Measurements from ENCODE around the gene CCDC92. TPM values are rescaled to one million over a fixed set of nuclear protein-coding genes. Genes with fewer than 3 reads are reported as not detected.

CCDC92 gene
- total and polyA plus RNA-seq, 2 of the 8 experiments (the other 6 are each of a cell fraction or from before 2014, with no cell fraction given) = 0.43 to 0.51 TPM

GRCh38 chr12:123958462-123958861 is 14.2 kb downstream of the CCDC92 start:
- no peak overlapping the region for H2AK5ac ChIP-seq (ENCODE audit: low read depth, low read length)
- H4K20me1 ChIP-seq (replicated peaks in 1 of 2; ENCODE audit: control insufficient read depth in 1 of 2, insufficient read depth in 2 of 2, low read length in 2 of 2) = peaks cover 6 to 7% of the 10 kb centered on the region in 2 experiments
- no peak overlapping the region for H3K9ac ChIP-seq (replicated peaks in 1 of 4; ENCODE audit: extremely low read depth in 1 of 4, low read depth in 3 of 4, low read length in 3 of 4)
- peaks cover 15 to 47% (median 33%) of the 10 kb centered on the region in 4 experiments for H3K27me3 ChIP-seq (replicated peaks in 1 of 4; ENCODE audit: control insufficient read depth in 3 of 4, extremely low read depth in 1 of 4, insufficient read depth in 3 of 4, low read length in 3 of 4)
- H3K56ac ChIP-seq (replicated peaks; ENCODE audit: insufficient read length, low read depth, low read length) = no peak overlapping the region
- no peak overlapping the region for H3K4me2 ChIP-seq (ENCODE audit: insufficient read depth in 1 of 2, low read depth in 2 of 2, low read length in 2 of 2)
- no peaks in the 10 kb centered on the region for H3K36me3 ChIP-seq (ENCODE audit: control insufficient read depth in 2 of 4, insufficient read depth in 4 of 4, low read length in 3 of 4)
- no peak overlapping the region for H4K91ac ChIP-seq (replicated peaks; ENCODE audit: insufficient read length, low read length)
- H3K9me3 ChIP-seq (ENCODE audit: insufficient read depth in 2 of 2, low read depth in 1 of 2, low read length in 1 of 2) = no peaks in the 10 kb centered on the region
- DNase-seq (ENCODE audit: low read depth in 1 of 2, low spot score in 2 of 2) (no peak), FAIRE-seq (no peak)
- H3K23me2 ChIP-seq (ENCODE audit: low read depth, low read length) = no peaks in the 10 kb centered on the region
- ChIA-PET CTCF (ENCODE audit: partially characterized antibody) (interaction anchor here (0.9 to 2.6 kb wide), 4 partner anchors 13 to 552 kb away, joined by 3 to 8 read pairs (median 6); no protein-coding TSS in a partner anchor), POLR2A (ENCODE audit: partially characterized antibody) (no interaction called here)
- H3K4ac ChIP-seq (replicated peaks; ENCODE audit: insufficient read length, low read depth, low read length) = no peak overlapping the region
- H2BK20ac ChIP-seq (ENCODE audit: low read length) = no peak overlapping the region
- no peak overlapping the region for H2BK15ac ChIP-seq (ENCODE audit: low read length)
- H2BK12ac ChIP-seq (ENCODE audit: low read depth, low read length) = no peak overlapping the region
- 79% methylated on average over 8 of the region's 8 CpGs; no CpG with 5 or more reads in 1 of the 2 experiments for WGBS, 2 experiments (ENCODE audit: extremely low coverage in 1 of 2, insufficient coverage in 1 of 2, insufficient read length in 1 of 2, insufficient replicate concordance in 2 of 2, low coverage in 1 of 2, low lambda C conversion rate in 2 of 2, missing lambda C conversion rate in 1 of 2)
- no peak overlapping the region for H3K23ac ChIP-seq (ENCODE audit: insufficient read length)
- no peak overlapping the region for H4K8ac ChIP-seq (ENCODE audit: extremely low read depth, insufficient read depth, low read length)
- H3K27ac ChIP-seq (ENCODE audit: low read depth, low read length) = no peak overlapping the region
- H3K18ac ChIP-seq (ENCODE audit: extremely low read depth, low read length) = no peak overlapping the region
- no peak overlapping the region for H4K5ac ChIP-seq (ENCODE audit: insufficient read length, low read depth, low read length)
- H3K14ac ChIP-seq (ENCODE audit: insufficient read length) = no peak overlapping the region
- H2BK120ac ChIP-seq (replicated peaks; ENCODE audit: low read depth, low read length) = no peak overlapping the region
- H3K79me1 ChIP-seq (ENCODE audit: low read depth, low read length) = no peaks in the 10 kb centered on the region
- TF ChIP-seq RBBP5 (IDR thresholded peaks at IDR 0.05; ENCODE audit: borderline replicate concordance, low read depth, low read length) = no peak
- no peak for TF ChIP-seq CEBPB (IDR thresholded peaks at IDR 0.05; ENCODE audit: low read depth, low read length)
- no peak for TF ChIP-seq POLR2A (IDR thresholded peaks at IDR 0.05; ENCODE audit: control extremely low read depth in 1 of 2, low read depth in 2 of 2, low read length in 2 of 2)
- TF ChIP-seq ZNF274 (IDR thresholded peaks at IDR 0.05; ENCODE audit: borderline replicate concordance, extremely low read depth, low read length) = no peak
- TF ChIP-seq SIN3A (conservative IDR thresholded peaks at IDR 0.05 in 1 of 2, IDR thresholded peaks at IDR 0.05 in 1 of 2; ENCODE audit: low read depth in 1 of 2, low read length in 2 of 2) = no peak
- no peak for TF ChIP-seq HDAC6 (IDR thresholded peaks at IDR 0.05; ENCODE audit: low read depth, low read length)
- no peak for TF ChIP-seq KDM4A (IDR thresholded peaks at IDR 0.05; ENCODE audit: low read depth, low read length, severe bottlenecking)
- no peak for TF ChIP-seq BACH1 (IDR thresholded peaks at IDR 0.05; ENCODE audit: low read length)
- H3K4me1 ChIP-seq (replicated peaks in 1 of 4; ENCODE audit: control insufficient read depth in 3 of 4, insufficient read depth in 4 of 4, low read length in 3 of 4) = no peaks in the 10 kb centered on the region
- H2BK5ac ChIP-seq (ENCODE audit: low read depth, low read length) = no peak overlapping the region
- H3K79me2 ChIP-seq (ENCODE audit: control insufficient read depth in 1 of 2, insufficient read depth in 2 of 2, low read length in 2 of 2) = no peaks in the 10 kb centered on the region
- H2AFZ ChIP-seq (ENCODE audit: low read length) = no peak overlapping the region
- H3K4me3 ChIP-seq (ENCODE audit: extremely low read depth in 1 of 4, insufficient read depth in 2 of 4, low read depth in 3 of 4, low read length in 4 of 4) = no peak overlapping the region
